Measurements from ENCODE around the gene FCGR3B.
"Not testable (repeated sequence)": the region's sequence is repeated elsewhere in the genome, so short reads cannot be mapped to it uniquely, and the experiment has no call there.

The FCGR3B gene

DNA sequence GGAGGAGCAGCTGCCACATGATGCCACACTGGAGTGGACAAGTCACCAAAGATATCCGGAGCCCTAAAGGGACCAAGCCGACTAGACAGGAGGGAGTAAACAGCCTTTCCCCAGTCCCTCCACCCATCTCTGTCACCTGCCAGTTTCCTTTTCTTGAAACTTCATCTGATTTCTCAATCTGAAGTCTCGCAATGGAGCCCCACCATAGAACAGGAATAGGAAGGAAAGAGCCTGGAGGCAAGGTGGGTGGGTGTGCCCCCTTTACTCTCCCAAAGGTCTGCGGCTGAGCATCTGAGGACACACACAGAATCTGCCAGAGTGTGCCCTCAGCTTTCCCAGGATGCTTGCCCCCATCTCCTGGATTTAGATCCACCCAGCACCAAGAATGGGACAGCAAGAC lies at the start of gene FCGR3B:
TSS of gene FCGR3B (minus strand) at position 101 of the 400 bp plus-strand sequence. CDS start at position 19, 82 bp downstream.
- DNase-seq, result no peak

DNA sequence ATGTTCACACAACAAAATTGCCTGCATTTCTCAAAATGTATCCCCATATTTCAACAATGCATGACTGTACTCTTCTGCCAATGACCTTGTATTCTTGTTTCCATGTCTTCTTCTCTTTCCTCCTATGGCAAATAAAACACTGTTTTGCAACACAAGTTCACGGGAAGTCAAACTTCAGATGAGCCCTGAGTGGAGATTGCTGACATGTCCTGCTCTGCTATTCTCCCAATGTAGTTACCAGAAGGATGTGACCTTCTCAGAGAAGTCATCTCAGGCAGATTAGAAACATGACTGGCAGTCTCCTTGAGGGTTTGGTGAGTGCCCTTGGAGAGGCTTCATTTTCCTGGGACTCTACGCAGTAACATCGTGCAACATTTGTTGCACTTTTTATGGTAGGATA lies 47.5 kb upstream of the FCGR3B start:
- no peak for DNase-seq

GRCh38 chr1:161676958-161677689 lies 46.1 kb upstream of the FCGR3B start:
- DNase-seq, result no peak

- DNase-seq, result no peak
Observed at GRCh38 chr1:161676441-161676840, 45.5 kb upstream of the FCGR3B start.

- DNase-seq, result not testable (repeated sequence)
Observed at GRCh38 chr1:161674908-161675307, 43.9 kb upstream of the FCGR3B start.

GRCh38 chr1:161674447-161674846 lies 43.5 kb upstream of the FCGR3B start:
- not testable (repeated sequence) for DNase-seq

DNA sequence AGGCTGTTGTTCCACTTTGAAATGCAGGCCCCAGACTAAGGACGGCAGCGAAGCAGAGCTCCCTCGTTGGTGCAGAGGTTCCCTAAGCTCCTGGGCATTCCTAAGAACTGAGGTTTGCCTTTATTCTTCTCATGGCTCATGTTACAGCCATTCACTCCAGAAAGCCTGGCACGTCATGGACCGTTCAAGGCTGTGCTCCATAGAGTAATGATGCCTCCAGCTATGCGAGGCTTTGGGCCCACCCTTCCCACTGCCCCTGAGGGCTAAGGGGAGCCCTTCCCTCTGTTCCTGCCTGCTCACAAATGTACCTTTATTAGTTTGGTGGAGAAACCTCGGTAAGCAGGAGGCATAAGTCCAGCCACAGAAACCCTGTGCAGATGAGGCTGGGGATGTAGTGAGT lies 42.5 kb upstream of the FCGR3B start:
- not testable (repeated sequence) for DNase-seq

DNA sequence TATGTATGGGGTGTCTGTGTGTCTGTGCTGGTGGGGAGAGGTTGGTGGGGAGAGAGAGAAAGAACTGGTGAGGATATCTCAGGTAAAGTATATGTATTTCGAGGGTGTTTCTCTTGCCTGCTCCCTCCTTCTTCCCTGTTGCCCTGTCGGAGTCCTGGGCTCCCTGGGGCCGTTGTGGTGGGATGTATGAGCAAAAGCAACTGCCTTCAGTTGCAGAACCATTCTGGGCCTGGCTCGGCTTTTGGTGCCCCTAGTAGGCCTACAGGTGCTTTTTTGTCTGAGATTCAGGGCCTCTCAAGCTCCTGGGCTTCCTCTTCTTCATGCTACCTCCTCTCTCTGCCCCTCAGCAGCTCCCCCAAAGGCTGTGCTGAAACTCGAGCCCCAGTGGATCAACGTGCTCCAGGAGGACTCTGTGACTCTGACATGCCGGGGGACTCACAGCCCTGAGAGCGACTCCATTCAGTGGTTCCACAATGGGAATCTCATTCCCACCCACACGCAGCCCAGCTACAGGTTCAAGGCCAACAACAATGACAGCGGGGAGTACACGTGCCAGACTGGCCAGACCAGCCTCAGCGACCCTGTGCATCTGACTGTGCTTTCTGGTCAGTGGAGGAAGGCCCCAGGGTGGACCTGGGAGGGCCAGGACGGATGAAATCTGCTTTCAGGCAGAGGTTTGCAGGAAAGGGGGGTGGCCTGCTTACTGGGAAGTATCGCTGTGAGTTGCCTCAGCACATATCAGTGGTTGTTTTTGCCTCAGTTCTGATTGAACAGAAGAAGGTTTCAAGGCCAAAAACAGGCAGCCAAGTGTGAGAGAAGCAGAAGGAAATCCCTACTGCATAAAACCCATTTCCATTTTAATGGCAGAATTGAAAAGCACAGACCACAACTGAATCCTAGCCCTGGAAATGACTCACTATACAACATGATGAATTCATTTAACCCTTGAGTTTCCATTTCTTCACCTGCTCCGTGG lies 40.4 kb upstream of the FCGR3B start:
- not testable (repeated sequence) for DNase-seq

DNA sequence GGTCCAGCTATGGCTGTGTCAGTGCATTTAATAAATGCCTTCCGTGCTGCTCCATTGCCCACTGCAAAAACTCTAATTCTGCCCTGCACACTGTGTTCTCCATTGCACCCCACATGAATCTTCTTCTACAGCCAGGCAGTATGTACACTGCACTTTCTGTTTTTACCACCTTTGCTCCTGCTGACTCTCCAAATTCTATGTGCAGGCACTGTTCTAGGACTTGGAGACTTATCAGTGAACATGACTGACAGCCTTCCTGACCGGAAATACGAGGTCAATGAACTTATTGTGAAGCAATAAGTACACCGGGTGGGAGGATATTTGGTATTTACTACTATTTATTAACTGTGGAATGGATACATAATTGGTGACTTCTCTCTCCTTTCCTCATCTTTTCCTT lies 33.7 kb upstream of the FCGR3B start:
- not testable (repeated sequence) for DNase-seq

GRCh38 chr1:161663569-161663968 lies 32.6 kb upstream of the FCGR3B start:
- DNase-seq, result not testable (repeated sequence)

- DNase-seq, result not testable (repeated sequence)
Observed at GRCh38 chr1:161662684-161663339, 31.8 kb upstream of the FCGR3B start, which contains the start of gene FCGR2B. Gene FCGR2B, plus strand, starts transcription at chr1:161663143. Its CDS starts 99 bp downstream, at chr1:161663242.

DNA sequence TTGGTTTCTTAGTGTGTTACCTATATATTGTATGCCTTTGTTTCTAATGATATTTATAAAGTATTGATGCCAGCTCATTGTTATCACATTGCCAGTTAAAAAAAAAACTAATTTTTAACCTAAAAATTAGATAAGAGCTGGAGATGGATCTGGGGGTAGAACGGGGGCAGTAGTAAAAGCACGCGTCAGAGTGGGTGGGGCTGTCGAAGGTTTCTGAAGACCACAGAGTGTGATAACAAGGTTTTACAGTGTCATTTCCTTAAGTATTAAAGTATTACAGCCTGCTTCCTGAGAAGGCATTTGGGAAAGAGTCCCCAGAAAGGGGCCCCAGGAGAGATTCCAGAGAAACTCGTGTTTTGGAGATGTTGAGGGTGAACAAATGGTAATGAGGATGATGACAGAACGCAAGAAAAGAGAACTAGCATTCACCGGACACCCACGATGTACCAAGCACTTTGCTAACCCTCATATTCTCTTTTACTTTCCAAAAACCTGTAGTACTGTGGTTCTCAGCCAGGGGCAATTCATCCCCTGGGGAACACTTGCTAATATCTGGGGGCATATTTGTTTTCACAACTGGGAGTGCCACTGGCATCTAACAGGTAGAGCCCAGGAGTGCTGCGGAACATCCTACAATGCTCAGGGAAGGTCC lies 30.8 kb upstream of the FCGR3B start:
- DNase-seq, result not testable (repeated sequence)

- DNase-seq, result not testable (repeated sequence)
Observed at GRCh38 chr1:161658524-161658923, 27.5 kb upstream of the FCGR3B start.

DNA sequence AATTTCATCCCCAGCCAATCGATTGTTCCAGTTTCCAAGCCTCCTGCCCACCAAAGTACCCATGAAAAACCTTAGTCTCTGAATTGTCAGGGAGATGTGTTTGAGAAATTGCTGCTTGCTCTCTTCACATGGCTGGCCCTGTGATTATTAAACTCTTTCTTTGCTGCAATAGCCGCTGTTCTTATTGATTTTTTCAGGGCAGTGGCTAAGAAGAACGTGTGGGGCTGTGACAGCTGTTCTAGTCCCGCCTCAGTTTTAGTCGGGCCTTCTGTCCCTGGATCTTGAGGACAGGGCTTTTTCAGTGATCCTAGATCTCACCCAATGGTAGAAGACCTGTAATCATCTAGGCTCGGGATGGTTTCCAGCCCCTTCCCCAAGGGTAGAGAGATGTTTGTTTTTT lies 23.0 kb upstream of the FCGR3B start:
- not testable (repeated sequence) for DNase-seq

GRCh38 chr1:161653541-161653940 lies 22.6 kb upstream of the FCGR3B start:
- DNase-seq, result not testable (repeated sequence)

GRCh38 chr1:161647507-161648360 lies 16.8 kb upstream of the FCGR3B start:
- DNase-seq, result peak; percentile 68

- DNase-seq, result not testable (repeated sequence)
Observed at GRCh38 chr1:161644855-161645254, 13.9 kb upstream of the FCGR3B start.

DNA sequence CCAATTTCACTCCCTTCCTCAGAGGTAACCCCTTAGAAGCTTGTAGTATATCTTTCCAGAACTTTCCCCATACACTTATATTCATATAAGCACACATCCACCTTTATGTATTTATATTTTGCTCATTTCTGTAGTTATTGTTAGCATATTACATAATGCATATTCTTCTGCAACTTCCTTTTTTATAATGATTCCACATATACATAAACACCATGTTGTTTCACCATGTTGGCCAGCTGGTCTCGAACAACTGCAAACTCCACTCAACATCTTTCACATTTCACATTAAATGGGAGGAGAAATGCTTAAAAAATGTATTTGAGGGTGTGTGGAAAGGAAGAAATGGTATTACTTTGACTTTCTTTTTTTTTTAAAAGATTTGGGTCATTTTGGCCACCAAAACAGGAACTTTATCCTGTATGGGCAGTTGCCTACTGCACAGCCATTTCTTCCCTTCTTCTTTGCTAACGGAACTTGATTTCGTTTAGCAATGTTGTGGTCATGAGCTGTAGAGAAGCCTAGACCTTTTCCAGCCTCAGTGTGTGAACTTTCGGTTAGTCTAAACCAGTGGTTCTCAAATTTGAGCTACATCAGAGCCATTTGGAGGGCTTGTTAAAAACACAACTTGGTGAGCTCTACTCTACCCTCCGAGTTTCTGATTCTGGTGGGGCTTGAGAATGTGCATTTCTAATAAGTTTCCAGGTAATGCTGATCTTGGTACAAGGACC lies 12.7 kb upstream of the FCGR3B start:
- peak; percentile 19 for DNase-seq

- peak; percentile 79 for DNase-seq
Observed at GRCh38 chr1:161642697-161643096, 11.7 kb upstream of the FCGR3B start.

DNA sequence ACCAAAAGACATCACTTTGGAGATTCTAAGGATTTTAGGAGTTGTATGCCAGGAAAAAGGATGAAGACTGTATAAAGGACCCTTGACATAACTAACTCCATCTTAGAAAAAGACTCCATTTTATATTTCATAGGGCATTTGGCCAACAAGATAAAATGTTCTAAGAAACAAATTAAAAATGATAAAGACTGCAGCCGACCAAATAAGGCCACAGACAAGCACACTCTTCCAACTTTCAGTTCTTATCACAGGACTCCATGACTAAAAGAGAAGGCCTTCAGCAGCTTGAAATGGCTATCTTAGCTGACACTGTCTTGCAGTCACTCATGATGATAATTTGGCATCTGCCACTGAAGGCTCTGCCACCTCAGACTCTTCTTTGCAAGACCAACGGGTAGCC lies 8.2 kb upstream of the FCGR3B start:
- DNase-seq, result peak; percentile 78

Measured in hematopoietic multipotent progenitor cell treated with erythropoietin and hydrocortisone succinate and interleukin-3 and kit ligand, for 6 days (in vitro differentiated cells).